GM10847 (cell line): ENCODE results near the gene SDK1.

ENCODE experiments used
- POLR2A ChIP-seq: IDR thresholded peaks from 2 replicates; pipeline ENCODE4 v1.6.1; 2011; ENCODE audit not compliant: insufficient read length; ENCODE audit errors: extremely low read depth

Gene SDK1, protein sequence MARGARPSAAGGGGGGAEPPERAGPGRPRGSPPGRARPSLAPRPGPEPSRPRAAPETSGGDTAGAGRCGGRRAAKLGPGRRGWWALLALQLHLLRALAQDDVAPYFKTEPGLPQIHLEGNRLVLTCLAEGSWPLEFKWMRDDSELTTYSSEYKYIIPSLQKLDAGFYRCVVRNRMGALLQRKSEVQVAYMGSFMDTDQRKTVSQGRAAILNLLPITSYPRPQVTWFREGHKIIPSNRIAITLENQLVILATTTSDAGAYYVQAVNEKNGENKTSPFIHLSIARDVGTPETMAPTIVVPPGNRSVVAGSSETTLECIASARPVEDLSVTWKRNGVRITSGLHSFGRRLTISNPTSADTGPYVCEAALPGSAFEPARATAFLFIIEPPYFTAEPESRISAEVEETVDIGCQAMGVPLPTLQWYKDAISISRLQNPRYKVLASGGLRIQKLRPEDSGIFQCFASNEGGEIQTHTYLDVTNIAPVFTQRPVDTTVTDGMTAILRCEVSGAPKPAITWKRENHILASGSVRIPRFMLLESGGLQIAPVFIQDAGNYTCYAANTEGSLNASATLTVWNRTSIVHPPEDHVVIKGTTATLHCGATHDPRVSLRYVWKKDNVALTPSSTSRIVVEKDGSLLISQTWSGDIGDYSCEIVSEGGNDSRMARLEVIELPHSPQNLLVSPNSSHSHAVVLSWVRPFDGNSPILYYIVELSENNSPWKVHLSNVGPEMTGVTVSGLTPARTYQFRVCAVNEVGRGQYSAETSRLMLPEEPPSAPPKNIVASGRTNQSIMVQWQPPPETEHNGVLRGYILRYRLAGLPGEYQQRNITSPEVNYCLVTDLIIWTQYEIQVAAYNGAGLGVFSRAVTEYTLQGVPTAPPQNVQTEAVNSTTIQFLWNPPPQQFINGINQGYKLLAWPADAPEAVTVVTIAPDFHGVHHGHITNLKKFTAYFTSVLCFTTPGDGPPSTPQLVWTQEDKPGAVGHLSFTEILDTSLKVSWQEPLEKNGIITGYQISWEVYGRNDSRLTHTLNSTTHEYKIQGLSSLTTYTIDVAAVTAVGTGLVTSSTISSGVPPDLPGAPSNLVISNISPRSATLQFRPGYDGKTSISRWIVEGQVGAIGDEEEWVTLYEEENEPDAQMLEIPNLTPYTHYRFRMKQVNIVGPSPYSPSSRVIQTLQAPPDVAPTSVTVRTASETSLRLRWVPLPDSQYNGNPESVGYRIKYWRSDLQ (N-terminal part only)

DNA sequence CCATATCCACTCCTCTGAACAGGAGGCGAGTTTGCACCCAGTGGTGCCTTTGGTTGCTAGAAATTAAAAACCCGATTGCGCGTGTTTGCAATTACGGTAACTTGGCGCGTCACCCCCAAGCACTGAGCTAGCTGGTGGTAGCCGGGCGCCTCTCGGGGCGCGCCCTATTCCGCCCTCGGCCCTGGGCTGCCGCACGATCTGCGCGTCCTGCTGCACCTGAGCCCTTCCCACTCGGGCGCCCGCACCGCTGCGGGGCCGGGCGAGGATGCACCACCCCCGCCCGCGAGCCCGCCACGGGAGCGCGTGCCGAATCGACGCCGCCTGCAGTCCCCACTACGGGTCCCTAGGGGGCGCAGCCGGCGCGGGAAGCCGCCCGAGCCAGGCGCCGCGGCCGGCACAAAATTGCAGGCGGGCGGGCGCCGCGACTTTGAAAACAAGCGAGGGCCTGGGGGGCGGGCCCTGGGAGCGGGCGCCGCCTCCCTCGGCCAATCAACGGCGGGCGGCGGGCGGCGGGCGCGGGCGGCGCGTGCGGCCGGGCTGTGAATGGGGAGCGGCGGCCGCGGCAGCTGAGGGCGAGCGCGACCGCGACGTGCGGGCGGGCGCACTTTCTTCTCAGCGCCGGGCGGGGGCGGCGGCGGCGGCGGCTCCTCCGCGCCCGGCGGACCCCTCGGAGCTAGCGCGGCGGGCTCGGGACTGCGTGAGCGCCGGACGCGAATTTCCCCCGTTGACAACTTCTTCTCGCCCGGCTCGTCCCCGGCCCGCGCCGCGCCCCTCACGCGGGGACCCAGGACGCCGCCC is at the start of gene SDK1:
SDK1 (plus strand) TSS at position 602 of the 798 bp plus-strand sequence. CDS start 335 bp downstream, outside the sequence.
- TF ChIP-seq POLR2A = no peak

GRCh38 chr7:3254718-3255117 is 46.3 kb upstream of the SDK1 start:
- no peak for TF ChIP-seq POLR2A

GRCh38 chr7:3259711-3260400 is 41.2 kb upstream of the SDK1 start:
- TF ChIP-seq POLR2A = no peak

DNA sequence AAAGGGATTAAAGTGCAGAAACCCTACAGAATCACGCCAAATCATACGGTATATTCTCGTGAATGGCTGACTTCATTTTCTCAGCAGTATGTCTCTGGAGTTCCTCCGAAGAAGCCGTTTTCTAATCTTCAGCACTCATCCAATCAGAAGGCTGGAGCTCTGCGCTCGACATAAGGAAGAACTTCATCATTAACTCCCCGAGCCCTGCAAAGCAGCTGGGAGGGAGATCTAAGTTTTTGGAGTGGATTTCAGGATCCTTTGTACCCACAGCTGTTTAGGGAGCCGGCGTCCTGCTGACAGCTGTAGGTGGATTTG is 40.7 kb upstream of the SDK1 start:
- TF ChIP-seq POLR2A = no peak

GRCh38 chr7:3264693-3265339 is 36.2 kb upstream of the SDK1 start:
- no peak for TF ChIP-seq POLR2A

- no peak for TF ChIP-seq POLR2A
Observed at GRCh38 chr7:3265388-3265787, 35.7 kb upstream of the SDK1 start.

GRCh38 chr7:3266240-3266639 is 34.8 kb upstream of the SDK1 start:
- TF ChIP-seq POLR2A = no peak

- no peak for TF ChIP-seq POLR2A
Observed at GRCh38 chr7:3267966-3268690, 32.9 kb upstream of the SDK1 start.

DNA sequence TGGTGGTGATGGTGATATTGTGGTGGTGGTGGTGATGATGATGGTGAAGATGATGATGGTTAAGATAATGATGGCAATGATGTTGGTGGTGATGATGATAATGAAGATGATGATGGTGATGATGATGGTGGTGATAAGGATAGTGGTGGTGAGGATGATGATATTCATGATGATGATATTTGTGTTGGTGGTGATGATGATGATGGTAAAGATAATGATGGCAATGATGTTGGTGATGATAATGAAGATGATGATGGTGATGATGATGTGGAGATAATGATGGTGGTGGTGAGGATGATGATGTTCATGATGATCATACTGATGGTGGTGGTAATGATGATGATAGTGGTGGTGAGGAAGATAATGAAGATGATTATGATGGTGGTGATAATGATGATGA is 30.7 kb upstream of the SDK1 start:
- no peak for TF ChIP-seq POLR2A

GRCh38 chr7:3271298-3271697 is 29.8 kb upstream of the SDK1 start:
- TF ChIP-seq POLR2A = no peak

- TF ChIP-seq POLR2A = no peak
Observed at GRCh38 chr7:3272691-3273141, 28.3 kb upstream of the SDK1 start.

- TF ChIP-seq POLR2A = no peak
Observed at GRCh38 chr7:3274131-3274530, 26.9 kb upstream of the SDK1 start.

DNA sequence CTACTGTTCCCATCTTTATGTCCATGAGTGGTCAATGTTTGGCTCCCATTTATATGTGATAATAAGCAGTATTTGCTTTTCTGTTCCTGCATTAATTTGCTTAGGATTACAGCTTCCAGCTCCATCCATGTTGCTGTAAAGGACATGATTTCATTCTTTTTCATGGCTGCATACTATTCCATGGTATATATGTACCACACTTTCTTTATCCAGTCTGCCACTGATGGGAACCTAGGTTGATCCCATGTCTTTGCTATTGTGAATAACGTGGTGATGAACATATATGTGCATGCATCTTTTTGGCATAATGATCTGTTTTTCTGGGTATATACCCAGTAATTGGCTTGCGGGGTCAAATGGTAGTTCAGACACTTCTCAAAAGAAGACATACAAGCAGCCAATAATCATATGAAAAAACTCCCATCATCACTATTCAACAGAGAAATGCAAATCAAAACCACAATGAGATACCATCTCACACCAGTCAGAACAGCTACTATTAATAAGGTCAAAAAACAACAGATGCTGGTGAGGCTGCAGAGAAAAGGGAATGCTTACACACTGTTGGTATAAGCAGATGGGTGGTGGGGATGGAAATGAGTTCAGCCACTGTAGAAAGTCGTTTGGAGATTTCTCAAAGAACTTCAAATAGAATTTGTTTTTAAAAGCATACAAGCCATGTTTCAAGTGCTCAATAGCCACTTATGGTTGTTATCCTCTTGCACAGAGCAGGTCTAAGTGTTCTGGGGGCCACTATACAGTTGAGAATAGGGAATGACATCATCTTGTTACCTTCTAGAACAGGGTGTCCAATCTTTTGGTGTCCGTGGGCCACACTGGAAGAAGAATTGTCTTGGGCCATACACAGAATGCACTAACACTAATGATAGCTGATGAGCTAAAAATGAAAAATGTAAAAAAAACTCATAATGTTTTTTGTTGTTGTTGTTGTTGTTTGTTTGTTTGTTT is 23.2 kb upstream of the SDK1 start:
- TF ChIP-seq POLR2A = no peak
